NK-92 (cell line): ENCODE data around the gene ARHGAP30.
"Not testable (repeated sequence)": the region's sequence is repeated elsewhere in the genome, so short reads cannot be mapped to it uniquely, and the experiment has no call there.

Source experiments
- DNase-seq: peaks from one replicate; lab custom pipeline; 2025; ENCODE audit not compliant: unreplicated experiment; lab: John Stamatoyannopoulos, UW

The ARHGAP30 gene, protein sequence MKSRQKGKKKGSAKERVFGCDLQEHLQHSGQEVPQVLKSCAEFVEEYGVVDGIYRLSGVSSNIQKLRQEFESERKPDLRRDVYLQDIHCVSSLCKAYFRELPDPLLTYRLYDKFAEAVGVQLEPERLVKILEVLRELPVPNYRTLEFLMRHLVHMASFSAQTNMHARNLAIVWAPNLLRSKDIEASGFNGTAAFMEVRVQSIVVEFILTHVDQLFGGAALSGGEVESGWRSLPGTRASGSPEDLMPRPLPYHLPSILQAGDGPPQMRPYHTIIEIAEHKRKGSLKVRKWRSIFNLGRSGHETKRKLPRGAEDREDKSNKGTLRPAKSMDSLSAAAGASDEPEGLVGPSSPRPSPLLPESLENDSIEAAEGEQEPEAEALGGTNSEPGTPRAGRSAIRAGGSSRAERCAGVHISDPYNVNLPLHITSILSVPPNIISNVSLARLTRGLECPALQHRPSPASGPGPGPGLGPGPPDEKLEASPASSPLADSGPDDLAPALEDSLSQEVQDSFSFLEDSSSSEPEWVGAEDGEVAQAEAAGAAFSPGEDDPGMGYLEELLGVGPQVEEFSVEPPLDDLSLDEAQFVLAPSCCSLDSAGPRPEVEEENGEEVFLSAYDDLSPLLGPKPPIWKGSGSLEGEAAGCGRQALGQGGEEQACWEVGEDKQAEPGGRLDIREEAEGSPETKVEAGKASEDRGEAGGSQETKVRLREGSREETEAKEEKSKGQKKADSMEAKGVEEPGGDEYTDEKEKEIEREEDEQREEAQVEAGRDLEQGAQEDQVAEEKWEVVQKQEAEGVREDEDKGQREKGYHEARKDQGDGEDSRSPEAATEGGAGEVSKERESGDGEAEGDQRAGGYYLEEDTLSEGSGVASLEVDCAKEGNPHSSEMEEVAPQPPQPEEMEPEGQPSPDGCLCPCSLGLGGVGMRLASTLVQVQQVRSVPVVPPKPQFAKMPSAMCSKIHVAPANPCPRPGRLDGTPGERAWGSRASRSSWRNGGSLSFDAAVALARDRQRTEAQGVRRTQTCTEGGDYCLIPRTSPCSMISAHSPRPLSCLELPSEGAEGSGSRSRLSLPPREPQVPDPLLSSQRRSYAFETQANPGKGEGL

GRCh38 chr1:161069731-161070270, at the start of gene ARHGAP30:
TSS of gene ARHGAP30 (minus strand) at chr1:161069891. CDS start at chr1:161069624, 267 bp downstream.
- no peak for DNase-seq

- no peak for DNase-seq
These were observed 48.3 kb upstream of the ARHGAP30 start, which contains the start of the genes NIT1 and PFDN2 for GRCh38 chr1:161117759-161118581. TSS of gene NIT1 (plus strand) at chr1:161118105. CDS start at chr1:161118177, 72 bp downstream. TSS of gene PFDN2 (minus strand) at chr1:161118037. CDS start at chr1:161118026, 11 bp downstream.

GRCh38 chr1:161115961-161116360, 46.3 kb upstream of the ARHGAP30 start:
- not testable (repeated sequence) for DNase-seq

GRCh38 chr1:161115132-161115711, 45.5 kb upstream of the ARHGAP30 start:
- DNase-seq = no peak

DNA sequence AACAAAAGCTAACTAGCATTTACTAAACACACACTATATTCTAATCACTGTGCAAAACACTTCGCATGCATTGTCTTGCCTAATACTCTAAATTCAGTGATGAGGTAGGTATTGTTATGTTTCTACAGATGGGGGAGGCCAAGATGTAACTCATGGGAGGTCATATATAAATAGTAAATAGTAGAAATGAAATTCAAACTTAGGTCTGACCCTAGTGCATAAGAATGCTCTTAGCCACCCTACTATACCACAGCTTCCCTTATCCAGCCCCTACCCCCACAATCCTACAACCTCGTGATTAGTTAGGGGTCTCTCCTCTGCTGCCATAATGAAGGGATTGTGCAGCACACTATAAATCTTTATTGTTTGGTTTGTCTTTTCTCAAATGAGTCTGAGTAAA, 44.9 kb upstream of the ARHGAP30 start:
- no peak for DNase-seq

GRCh38 chr1:161113915-161114314, 44.2 kb upstream of the ARHGAP30 start:
- no peak for DNase-seq

DNA sequence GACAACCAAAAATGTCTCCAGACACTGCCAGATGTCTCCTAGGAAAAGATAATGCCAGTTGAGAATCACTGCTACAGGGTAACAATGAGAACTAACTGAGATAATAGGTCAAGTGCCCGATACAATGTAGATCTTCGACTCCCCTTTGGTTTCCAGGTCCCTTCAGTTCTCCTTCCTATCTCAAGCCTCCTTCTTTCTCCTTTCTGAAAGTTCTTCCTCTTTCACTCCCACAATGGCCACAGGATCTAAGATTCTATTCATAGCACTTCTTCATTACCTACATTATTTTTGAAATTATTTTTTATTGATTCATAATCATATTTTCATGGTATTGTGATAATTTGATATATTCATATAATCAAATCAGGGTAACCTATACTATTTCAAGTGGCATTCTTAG, 41.8 kb upstream of the ARHGAP30 start:
- DNase-seq = no peak

DNA sequence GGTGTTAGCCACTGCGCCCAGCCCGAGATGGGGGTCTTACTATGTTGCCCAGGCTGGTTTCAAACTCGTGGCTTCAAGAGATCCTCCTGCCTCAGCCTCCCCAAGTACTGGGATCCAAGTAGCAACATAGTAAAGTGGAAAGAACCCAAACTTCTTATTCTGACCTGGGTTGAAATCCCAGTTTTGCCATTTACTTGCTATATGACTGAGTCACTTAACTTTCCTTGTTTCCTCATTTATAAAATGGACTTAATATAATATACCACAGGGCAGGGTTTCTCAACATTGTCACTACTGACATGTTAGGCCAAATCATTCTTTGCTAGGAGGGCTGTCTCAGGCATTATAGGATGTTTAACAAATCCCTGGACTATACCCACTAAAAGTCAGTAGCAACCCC, 41.4 kb upstream of the ARHGAP30 start:
- DNase-seq = no peak

DNA sequence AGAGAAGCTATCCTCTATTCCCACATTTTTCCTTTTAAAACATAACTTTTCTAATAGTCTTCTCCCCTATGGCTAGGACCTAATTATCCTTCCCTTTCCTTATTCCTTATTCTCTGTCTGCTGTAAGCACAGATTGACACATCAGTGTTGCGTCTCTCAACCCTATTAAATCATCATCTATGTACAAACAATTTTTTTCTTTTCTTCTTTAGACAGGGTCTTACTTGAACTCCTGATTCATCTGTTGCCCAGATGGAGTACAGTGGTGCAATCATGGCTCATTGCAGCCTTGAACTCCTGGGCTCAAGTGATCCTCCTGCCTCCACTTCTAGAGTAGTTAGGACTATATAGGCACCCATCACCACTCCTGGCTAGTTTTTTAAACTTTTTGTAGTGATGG, 36.7 kb upstream of the ARHGAP30 start:
- DNase-seq = no peak

GRCh38 chr1:161100556-161100955, 30.9 kb upstream of the ARHGAP30 start:
- no peak for DNase-seq

- no peak for DNase-seq
These were observed 29.6 kb upstream of the ARHGAP30 start for GRCh38 chr1:161099090-161099802.

DNA sequence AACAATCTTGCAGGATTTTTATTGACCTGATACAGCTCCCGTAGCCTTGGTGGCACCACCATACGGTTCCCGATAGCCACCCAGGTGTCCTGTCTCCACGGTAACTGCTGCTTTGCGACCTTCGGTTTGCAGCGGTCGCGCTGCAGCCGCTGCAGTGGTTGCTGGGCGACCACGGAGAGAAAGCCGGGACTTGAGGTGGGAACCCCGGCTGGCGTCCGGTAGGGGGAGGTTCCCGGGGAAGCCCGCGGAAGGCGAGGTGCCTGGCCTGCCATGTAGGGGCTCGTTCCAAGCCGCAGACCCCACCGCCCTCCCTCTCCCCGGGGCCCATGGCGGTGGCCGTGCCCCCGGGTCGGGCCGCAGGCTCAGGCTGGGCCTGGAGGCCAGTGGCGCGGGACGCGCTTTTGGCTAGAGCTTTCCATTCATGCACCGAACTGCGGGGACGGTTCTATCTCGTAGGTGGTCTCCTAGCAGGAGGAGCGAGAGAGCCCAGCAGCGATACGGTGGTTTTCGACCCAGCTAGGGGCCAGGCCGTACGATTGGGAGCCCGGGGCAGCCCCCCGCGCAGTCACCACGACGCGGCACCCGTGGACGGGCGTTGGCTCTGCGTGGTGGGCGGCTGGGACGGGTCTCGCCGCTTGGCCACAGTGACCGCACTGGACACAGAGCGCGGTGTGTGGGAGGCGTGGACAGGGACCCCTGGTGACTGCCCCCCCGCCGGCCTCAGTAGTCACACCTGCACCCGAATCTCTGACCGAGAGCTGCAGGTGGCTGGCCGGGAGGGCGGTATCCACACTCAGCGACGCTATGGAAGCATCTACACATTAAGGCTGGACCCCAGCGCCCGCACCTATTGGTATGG, 28.7 kb upstream of the ARHGAP30 start, which contains the start of gene KLHDC9:
TSS of gene KLHDC9 (plus strand) at position 152 of the 859 bp plus-strand sequence. CDS start at position 327, 175 bp downstream.
- no peak for DNase-seq

GRCh38 chr1:161096530-161096929, 26.8 kb upstream of the ARHGAP30 start:
- DNase-seq = no peak

- no peak for DNase-seq
These were observed 26.3 kb upstream of the ARHGAP30 start for GRCh38 chr1:161096015-161096414.

GRCh38 chr1:161095230-161095629, 25.5 kb upstream of the ARHGAP30 start:
- DNase-seq = no peak

GRCh38 chr1:161094481-161094880, 24.8 kb upstream of the ARHGAP30 start:
- no peak for DNase-seq

DNA sequence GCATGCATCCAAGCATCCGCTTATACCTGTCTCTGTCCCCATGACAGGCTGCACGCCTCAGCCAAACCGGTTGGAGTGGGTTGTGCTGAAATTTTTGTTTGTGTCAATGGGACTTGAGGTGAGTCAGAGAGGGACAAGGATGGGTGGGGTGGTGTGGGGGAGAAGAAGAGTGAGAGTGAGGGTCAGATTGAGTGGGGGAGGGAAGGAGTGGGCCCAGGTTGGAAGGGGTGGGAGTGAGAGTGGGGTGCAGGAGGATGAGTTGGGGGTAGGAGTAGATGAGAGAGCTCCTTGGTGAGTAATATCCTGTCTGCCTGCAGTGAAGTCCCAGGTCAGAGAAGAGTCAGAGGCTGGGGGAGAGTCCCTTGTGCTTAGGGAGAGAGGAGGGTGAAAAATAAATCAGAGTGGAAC, 22.9 kb upstream of the ARHGAP30 start:
- no peak for DNase-seq
